Mucosa of rectum (tissue), 2 donors: ENCODE measurements around the gene UQCR11.

Experiments used
- H3K27ac ChIP-seq, 2 donors: one replicate each; pipeline ENCODE4 v1.7.0; 2013; ENCODE audit warnings: inconsistent platforms in 2 of 2, low read depth in 2 of 2, low read length in 2 of 2
- H3K27me3 ChIP-seq, 2 donors: one replicate each; pipeline ENCODE4 v1.7.0; 2013; ENCODE audit warnings: low read length in 2 of 2; ENCODE audit not compliant: control insufficient read depth in 2 of 2, insufficient read depth in 2 of 2
- H3K36me3 ChIP-seq, 2 donors: one replicate each; pipeline ENCODE4 v1.7.0; 2013; ENCODE audit warnings: low read length in 2 of 2; ENCODE audit not compliant: control insufficient read depth in 2 of 2, insufficient read depth in 2 of 2
- H3K4me1 ChIP-seq, 2 donors: one replicate each; pipeline ENCODE4 v1.7.0; 2013; ENCODE audit warnings: low read length in 2 of 2, mild to moderate bottlenecking in 1 of 2; ENCODE audit not compliant: control insufficient read depth in 2 of 2, insufficient read depth in 2 of 2
- H3K4me3 ChIP-seq, 2 donors: one replicate each; pipeline ENCODE4 v1.7.0; 2013; ENCODE audit warnings: low read length in 2 of 2
- H3K9ac ChIP-seq, 2 donors: one replicate each; pipeline ENCODE4 v1.7.0; 2013; ENCODE audit warnings: low read length in 2 of 2, low read depth in 1 of 2, mild to moderate bottlenecking in 1 of 2
- H3K9me3 ChIP-seq, 2 donors: one replicate each; pipeline ENCODE4 v1.7.0; 2013; ENCODE audit warnings: low read length in 2 of 2; ENCODE audit not compliant: control insufficient read depth in 2 of 2
- donor health status: healthy.
- donor health status: Normal muscosa, but diverticular disease.

Gene UQCR11

GRCh38 chr19:1605236-1606137, at the start of gene UQCR11:
Gene UQCR11 (minus strand): TSS chr19:1605462. CDS start chr19:1605409, 53 bp downstream.
- Histone ChIP-seq H3K36me3 (peaks cover 3 to 5% of the 10 kb centered on the region in 2 donors), H3K27ac (peak within 1 kb of the TSS; percentile 94 to 97), H3K9me3 (no peaks in the 10 kb centered on the region), H3K9ac (peak within 1 kb of the TSS; percentile 88 to 89), H3K4me3 (peak within 1 kb of the TSS; percentile 86 to 94), H3K4me1 (peaks cover 12 to 24% of the 10 kb centered on the region in 2 donors), H3K27me3 (no peaks in the 10 kb centered on the region)

GRCh38 chr19:1654178-1654792, 49.0 kb upstream of the UQCR11 start:
- Histone ChIP-seq H3K9me3 (no peaks in the 10 kb centered on the region), H3K27ac (no peak overlapping the region), H3K4me1 (peaks cover 0 to 5% of the 10 kb centered on the region in 2 donors), H3K36me3 (peaks cover 0 to 2% of the 10 kb centered on the region in 2 donors), H3K4me3 (no peak overlapping the region), H3K27me3 (no peaks in the 10 kb centered on the region), H3K9ac (no peak overlapping the region)

- Histone ChIP-seq H3K4me1 (peaks cover 0 to 5% of the 10 kb centered on the region in 2 donors), H3K9me3 (no peaks in the 10 kb centered on the region), H3K9ac (peak overlapping the region; percentile 88 to 91), H3K4me3 (peak overlapping the region; percentile 64 to 78), H3K27me3 (no peaks in the 10 kb centered on the region), H3K36me3 (peaks cover 0 to 2% of the 10 kb centered on the region in 2 donors), H3K27ac (peak overlapping the region; percentile 85 to 98)
Measured at GRCh38 chr19:1653300-1653628, 48.0 kb upstream of the UQCR11 start.

- Histone ChIP-seq H3K36me3 (peaks cover 0 to 2% of the 10 kb centered on the region in 2 donors), H3K4me1 (peaks cover 0 to 5% of the 10 kb centered on the region in 2 donors), H3K27me3 (no peaks in the 10 kb centered on the region), H3K9ac (peak within 1 kb of the TSS; percentile 91 to 98), H3K9me3 (no peaks in the 10 kb centered on the region), H3K27ac (peak within 1 kb of the TSS; percentile 98 to 99), H3K4me3 (peak within 1 kb of the TSS; percentile 78 to 80)
Measured at GRCh38 chr19:1652471-1653299, 47.4 kb upstream of the UQCR11 start, which contains the start of gene TCF3. Gene TCF3 (minus strand): TSS chr19:1652615. CDS start chr19:1650248, 2,367 bp downstream.

GRCh38 chr19:1651568-1652291, 46.5 kb upstream of the UQCR11 start:
- H3K27me3 ChIP-seq: no peaks in the 10 kb centered on the region
- peak overlapping the region; percentile 51 to 68 for H3K9ac ChIP-seq
- peak overlapping the region; percentile 42 to 61 for H3K27ac ChIP-seq
- peaks cover 0 to 2% of the 10 kb centered on the region in 2 donors for H3K36me3 ChIP-seq
- H3K4me3 ChIP-seq: peak overlapping the region; percentile 65 to 72
- no peaks in the 10 kb centered on the region for H3K9me3 ChIP-seq
- peaks cover 0 to 5% of the 10 kb centered on the region in 2 donors for H3K4me1 ChIP-seq

GRCh38 chr19:1650650-1651567, 45.6 kb upstream of the UQCR11 start:
- Histone ChIP-seq H3K27ac (peak overlapping the region; percentile 42 to 61), H3K4me1 (peaks cover 0 to 5% of the 10 kb centered on the region in 2 donors), H3K36me3 (peaks cover 0 to 7% of the 10 kb centered on the region in 2 donors), H3K9me3 (no peaks in the 10 kb centered on the region), H3K27me3 (no peaks in the 10 kb centered on the region), H3K9ac (peak overlapping the region; percentile 51 to 68), H3K4me3 (peak overlapping the region; percentile 65 to 72)

GRCh38 chr19:1649706-1650649, 44.7 kb upstream of the UQCR11 start:
- Histone ChIP-seq H3K27me3 (no peaks in the 10 kb centered on the region), H3K9ac (no peak overlapping the region), H3K4me1 (peaks cover 0 to 5% of the 10 kb centered on the region in 2 donors), H3K27ac (peak overlapping the region in 1 of 2 donors; percentile 61), H3K4me3 (peak overlapping the region in 1 of 2 donors; percentile 72), H3K36me3 (peaks cover 8 to 12% of the 10 kb centered on the region in 2 donors), H3K9me3 (no peaks in the 10 kb centered on the region)

GRCh38 chr19:1648920-1649541, 43.8 kb upstream of the UQCR11 start:
- H3K4me1 ChIP-seq: peaks cover 0 to 5% of the 10 kb centered on the region in 2 donors
- peaks cover 9 to 15% of the 10 kb centered on the region in 2 donors for H3K36me3 ChIP-seq
- no peak overlapping the region for H3K9ac ChIP-seq
- no peaks in the 10 kb centered on the region for H3K9me3 ChIP-seq
- peak overlapping the region in 1 of 2 donors; percentile 61 for H3K27ac ChIP-seq
- H3K4me3 ChIP-seq: peak overlapping the region in 1 of 2 donors; percentile 13
- H3K27me3 ChIP-seq: no peaks in the 10 kb centered on the region
